Duodenal mucosa (tissue), 2 donors: ENCODE measurements around the gene SLC5A12.

Experiments
- H3K27ac ChIP-seq: one replicate; pipeline ENCODE4 v1.7.0; 2013; ENCODE audit warnings: low read depth, low read length
- H3K27me3 ChIP-seq, 2 donors: one replicate each; pipeline ENCODE4 v1.7.0; 2013; ENCODE audit warnings: low read length in 2 of 2, control low read depth in 1 of 2; ENCODE audit not compliant: insufficient read depth in 2 of 2, control insufficient read depth in 1 of 2
- H3K36me3 ChIP-seq, 2 donors: one replicate each; pipeline ENCODE4 v1.7.0; 2013; ENCODE audit warnings: low read length in 2 of 2, control low read depth in 1 of 2; ENCODE audit not compliant: insufficient read depth in 2 of 2, control insufficient read depth in 1 of 2
- H3K4me1 ChIP-seq, 2 donors: one replicate each; pipeline ENCODE4 v1.7.0; 2013; ENCODE audit warnings: low read length in 2 of 2, control low read depth in 1 of 2; ENCODE audit not compliant: insufficient read depth in 2 of 2, control insufficient read depth in 1 of 2
- H3K4me3 ChIP-seq, 2 donors: one replicate each; pipeline ENCODE4 v1.7.0; 2013; ENCODE audit warnings: low read length in 2 of 2, low read depth in 1 of 2
- H3K9ac ChIP-seq, 2 donors: one replicate each; pipeline ENCODE4 v1.7.0; 2013; ENCODE audit warnings: low read length in 2 of 2, low read depth in 1 of 2
- H3K9me3 ChIP-seq, 2 donors: one replicate each; pipeline ENCODE4 v1.7.0; 2013; ENCODE audit warnings: low read length in 2 of 2, control low read depth in 1 of 2; ENCODE audit not compliant: control insufficient read depth in 1 of 2

SLC5A12 gene

GRCh38 chr11:26621132-26621531, 100.7 kb downstream of the SLC5A12 start:
- Histone ChIP-seq H3K4me1 (no peaks in the 10 kb centered on the region), H3K4me3 (no peak overlapping the region), H3K9ac (no peak overlapping the region), H3K27me3 (no peaks in the 10 kb centered on the region), H3K9me3 (no peaks in the 10 kb centered on the region), H3K27ac (no peak overlapping the region), H3K36me3 (no peaks in the 10 kb centered on the region)

GRCh38 chr11:26620282-26621045, 101.4 kb downstream of the SLC5A12 start:
- H3K9me3 ChIP-seq: no peaks in the 10 kb centered on the region
- H3K9ac ChIP-seq: no peak overlapping the region
- no peaks in the 10 kb centered on the region for H3K4me1 ChIP-seq
- H3K27me3 ChIP-seq: no peaks in the 10 kb centered on the region
- H3K4me3 ChIP-seq: no peak overlapping the region
- H3K36me3 ChIP-seq: no peaks in the 10 kb centered on the region
- no peak overlapping the region for H3K27ac ChIP-seq

- no peak overlapping the region for H3K9ac ChIP-seq
- H3K4me1 ChIP-seq: no peaks in the 10 kb centered on the region
- H3K27me3 ChIP-seq: no peaks in the 10 kb centered on the region
- H3K27ac ChIP-seq: no peak overlapping the region
- H3K36me3 ChIP-seq: no peaks in the 10 kb centered on the region
- H3K9me3 ChIP-seq: no peaks in the 10 kb centered on the region
- no peak overlapping the region for H3K4me3 ChIP-seq
These were observed 103.4 kb downstream of the SLC5A12 start for GRCh38 chr11:26618441-26618840.
